GM21447 (cell line): Measurements from ENCODE around the gene DNAJA1.
"Not testable (repeated sequence)": the region's sequence is repeated elsewhere in the genome, so short reads cannot be mapped to it uniquely, and the experiment has no call there.

Source experiments
- ATAC-seq: cut with Tn5 transposase; IDR thresholded peaks from one replicate; pipeline ENCODE4 v1.9.1; 2021; ENCODE audit not compliant: unreplicated experiment

DNAJA1 gene

DNA sequence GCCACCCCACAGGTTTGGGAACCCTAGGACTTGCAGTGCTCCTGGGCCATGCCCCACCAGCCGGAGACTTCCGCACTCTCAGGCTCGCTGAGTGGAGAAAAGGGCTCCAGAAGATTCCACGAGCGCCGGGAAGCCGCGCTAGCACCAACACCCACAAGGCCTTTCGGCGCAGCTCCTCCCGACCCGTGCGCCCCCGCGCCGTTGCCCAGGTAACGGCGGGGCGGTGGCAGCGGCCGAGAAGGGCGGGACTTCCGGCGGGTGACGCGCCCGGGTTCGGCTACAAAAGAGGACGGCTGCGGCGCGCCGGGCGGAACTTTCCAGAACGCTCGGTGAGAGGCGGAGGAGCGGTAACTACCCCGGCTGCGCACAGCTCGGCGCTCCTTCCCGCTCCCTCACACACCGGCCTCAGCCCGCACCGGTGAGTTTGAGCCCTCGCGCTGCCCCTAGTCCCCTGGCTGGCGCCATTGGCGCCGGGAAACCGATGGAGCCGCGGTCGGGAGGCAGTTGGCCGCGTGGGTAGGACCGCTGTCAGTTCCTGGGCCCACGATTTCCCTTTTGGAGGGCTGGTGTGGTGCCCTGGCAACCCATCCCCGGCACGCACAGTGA lies at the start of gene DNAJA1:
Gene DNAJA1, plus strand, starts transcription at position 308 of the 606 bp plus-strand sequence. CDS start 1,212 bp downstream, outside the sequence.
- peak; percentile 89 for ATAC-seq

DNA sequence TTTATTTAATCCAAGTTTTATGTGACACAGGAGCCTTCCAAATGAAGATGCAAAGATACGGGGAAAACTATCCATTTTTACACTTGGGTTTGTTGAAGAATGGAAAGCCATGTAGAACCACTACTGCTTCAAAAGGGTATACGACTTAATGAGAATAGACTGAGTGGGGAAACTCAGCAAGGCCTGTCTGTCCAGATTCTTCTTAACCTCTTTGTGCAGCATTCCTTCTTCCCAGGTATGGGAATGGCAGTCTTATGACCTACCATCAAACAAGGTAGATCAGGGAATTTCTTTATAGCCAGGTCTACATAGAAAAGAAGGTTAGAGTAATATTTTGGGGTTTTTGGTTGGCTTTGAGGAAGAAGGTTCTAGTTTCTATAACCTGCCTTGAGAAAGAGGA lies 47.0 kb upstream of the DNAJA1 start:
- ATAC-seq: no peak

DNA sequence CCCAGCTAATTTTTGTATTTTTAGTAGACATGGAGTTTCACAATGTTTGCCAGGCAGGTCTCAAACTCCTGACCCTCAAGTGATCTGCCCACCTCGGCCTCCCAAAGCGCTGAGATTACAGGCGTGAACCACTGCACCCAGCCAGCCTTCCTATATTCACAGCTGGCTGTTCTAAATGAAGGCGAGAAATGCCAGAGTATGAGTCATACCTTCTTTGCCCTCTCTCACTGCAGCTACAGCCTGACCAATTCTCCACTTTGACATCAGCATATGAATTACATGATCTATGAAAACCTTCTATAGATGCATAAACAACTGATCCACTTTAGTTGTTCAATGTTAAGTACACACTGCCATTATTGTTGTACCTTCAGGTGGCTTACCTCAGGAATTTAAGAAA lies 38.1 kb upstream of the DNAJA1 start:
- no peak for ATAC-seq

- ATAC-seq: no peak
Observed at GRCh38 chr9:32989660-32990059, 35.4 kb upstream of the DNAJA1 start.

- ATAC-seq: no peak
Observed at GRCh38 chr9:32991897-32992594, 33.0 kb upstream of the DNAJA1 start.

- no peak for ATAC-seq
Observed at GRCh38 chr9:32992595-32993238, 32.4 kb upstream of the DNAJA1 start.

- not testable (repeated sequence) for ATAC-seq
Observed at GRCh38 chr9:33000682-33001055, 24.4 kb upstream of the DNAJA1 start.

DNA sequence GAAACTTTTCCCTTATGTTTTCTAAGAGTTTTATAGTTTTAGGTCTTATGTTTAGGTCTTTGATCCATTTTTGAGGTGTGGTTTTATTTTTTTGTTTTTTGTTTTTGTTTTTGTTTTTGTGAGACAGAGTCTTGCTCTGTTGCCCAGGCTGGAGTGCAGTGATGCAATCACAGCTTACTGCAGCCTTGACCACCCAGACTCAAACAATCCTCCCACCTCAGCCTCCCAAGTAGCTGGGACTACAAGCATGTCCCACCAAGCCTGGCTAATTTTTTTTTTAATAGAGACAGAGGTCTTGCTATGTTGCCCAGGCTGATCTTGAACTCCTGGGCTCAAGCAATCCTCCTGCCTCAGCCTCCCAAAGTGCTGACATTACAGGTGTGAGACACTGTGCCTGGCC lies 19.7 kb upstream of the DNAJA1 start:
- ATAC-seq: not testable (repeated sequence)

DNA sequence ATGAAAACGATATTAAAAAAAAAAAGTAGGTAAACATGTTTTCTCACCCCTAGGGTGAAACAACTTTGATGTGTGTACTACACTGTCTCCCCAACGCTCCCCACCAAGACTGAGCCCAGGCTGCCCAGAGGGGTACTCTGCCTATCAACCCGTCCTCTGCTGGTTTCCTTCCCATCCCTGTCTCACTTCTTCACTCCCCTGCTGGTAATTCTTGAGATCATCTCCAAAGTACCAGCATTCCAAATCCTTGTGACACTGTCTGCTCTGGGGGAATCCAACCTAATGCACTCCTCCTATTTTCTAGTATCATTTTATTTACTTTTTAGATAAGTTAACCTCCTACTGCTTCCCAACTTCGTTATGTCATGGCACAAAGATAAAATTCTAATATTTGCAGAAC lies 17.3 kb upstream of the DNAJA1 start:
- no peak for ATAC-seq

DNA sequence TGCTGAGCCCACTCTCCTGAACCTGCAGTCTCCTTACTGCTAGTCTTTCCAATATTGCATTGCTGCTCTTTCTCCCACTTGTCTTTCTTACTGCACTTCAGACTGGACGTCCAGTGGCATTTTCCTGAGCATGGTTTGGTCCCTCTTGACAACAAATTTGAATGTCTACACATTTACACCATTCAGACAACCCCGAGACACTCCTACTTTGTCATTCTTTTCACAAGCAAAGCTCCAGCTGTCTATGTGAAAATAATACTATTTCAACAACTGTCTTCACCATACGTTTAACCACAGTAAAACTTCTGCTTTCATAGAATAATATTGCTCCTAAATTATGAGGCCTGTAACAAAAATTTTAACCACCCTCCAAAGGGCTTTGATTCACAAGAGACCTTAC lies 13.2 kb upstream of the DNAJA1 start:
- ATAC-seq: no peak

GRCh38 chr9:33012328-33013069 lies 12.6 kb upstream of the DNAJA1 start:
- no peak for ATAC-seq

- ATAC-seq: no peak
Observed at GRCh38 chr9:33013962-33014664, 11.0 kb upstream of the DNAJA1 start.

GRCh38 chr9:33014665-33015014 lies 10.4 kb upstream of the DNAJA1 start:
- ATAC-seq: no peak

DNA sequence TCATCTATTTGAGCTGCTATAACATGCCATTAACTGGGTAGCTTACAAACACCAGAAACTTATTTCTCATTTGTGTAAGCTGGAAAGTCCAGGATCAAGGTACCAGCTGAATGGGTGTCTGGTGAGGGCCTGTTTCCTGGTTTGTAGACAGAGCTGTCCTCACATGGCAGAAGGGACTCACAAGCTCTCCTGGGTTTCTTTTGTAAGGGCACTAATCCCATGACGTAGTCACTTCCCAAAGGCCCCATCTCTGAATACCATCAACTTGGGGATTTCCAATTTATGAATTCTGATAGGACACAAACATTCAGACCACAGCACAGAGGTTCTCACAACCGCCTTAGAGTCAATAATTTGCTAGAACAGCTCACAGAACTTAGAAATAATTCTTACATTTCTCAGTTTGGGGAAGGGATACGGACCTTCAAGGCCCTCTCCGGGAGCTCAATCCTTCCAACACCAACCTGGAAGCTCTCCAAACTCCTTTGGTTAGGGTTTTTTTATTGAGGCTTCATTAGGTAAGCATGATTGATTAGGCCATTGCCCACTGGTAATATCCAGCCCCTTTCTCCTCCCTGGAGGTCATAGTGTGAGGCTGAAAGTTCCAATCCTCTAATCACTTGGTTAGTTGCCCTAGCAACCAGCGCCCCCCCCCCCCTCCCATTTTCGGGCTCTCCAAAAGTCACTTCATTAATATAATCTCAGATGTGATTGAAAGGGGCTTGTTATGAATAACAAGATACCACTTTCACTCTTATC lies 7.6 kb upstream of the DNAJA1 start:
- ATAC-seq: no peak

GRCh38 chr9:33019797-33020196 lies 5.3 kb upstream of the DNAJA1 start:
- no peak for ATAC-seq

DNA sequence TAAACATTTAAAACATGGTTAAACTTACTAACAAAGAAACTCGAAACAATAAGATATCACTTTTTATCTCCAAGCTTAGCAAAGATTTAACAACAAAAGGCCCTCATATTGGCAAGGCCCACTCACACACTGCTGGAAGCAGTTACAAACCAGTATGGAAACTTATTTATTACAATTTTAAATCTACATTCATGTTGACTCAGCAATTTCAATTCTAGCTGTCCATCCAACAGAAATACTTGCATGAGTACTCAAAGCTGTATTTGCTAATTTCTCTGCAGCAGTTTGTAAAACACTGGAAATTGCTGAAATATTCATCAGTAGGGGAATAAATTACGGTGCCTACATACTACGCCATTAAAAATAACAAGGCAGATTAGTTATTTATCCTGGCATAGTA lies 2.8 kb upstream of the DNAJA1 start:
- no peak for ATAC-seq

DNA sequence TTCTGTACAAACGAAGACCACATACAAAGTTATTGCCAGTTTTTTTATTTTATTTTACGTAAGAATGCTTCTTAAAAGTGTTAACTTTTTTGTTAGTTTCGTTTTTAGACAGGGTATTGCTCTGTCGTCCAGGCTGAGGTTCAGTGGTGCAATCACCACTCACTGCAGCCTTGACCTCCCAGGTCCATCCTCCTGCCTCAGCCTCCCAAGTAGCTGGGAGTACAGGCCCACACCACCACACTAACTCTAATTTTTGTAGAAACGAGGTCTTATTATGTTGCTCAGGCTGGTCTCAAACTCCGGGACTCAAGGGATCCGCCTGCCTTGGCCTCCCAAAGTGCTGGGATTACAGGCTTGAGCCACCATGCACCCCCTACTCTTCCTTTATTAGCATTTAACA lies 2.3 kb upstream of the DNAJA1 start:
- no peak for ATAC-seq

GRCh38 chr9:33023661-33024060 lies 1.4 kb upstream of the DNAJA1 start:
- no peak for ATAC-seq

GRCh38 chr9:33024126-33024965 lies 727 bp upstream of the DNAJA1 start:
- ATAC-seq: no peak
